ENCODE results near the gene F2RL1. TPM values are rescaled to one million over a fixed set of nuclear protein-coding genes. Genes with fewer than 3 reads are reported as not detected.
"Not testable (repeated sequence)": the region's sequence is repeated elsewhere in the genome, so short reads cannot be mapped to it uniquely, and the experiment has no call there.

F2RL1 gene
- total RNA-seq, 2 experiments from 2014 or later = 1.8 to 2.2 TPM

DNA sequence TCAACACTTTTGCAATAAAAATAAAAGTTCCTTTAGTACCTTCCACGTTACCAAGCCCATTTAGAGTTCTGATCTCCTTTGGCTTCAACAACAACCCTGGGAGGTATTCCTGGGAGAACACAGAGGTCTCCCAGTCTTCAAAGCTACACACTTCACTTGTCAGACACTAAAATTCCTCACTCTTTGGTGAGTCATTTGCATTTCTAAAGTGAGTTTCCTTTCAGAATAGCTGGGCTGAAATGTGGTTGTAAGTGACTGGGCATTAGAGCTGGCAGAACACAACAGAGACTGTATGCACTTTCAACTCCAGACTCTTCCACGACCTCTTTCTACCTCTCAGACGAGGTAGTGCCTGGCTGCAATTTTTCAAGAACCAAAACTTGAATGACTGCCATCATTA, 11.5 kb upstream of the F2RL1 start:
- Mint-ChIP-seq H3K4me3 (no peak overlapping the region), H3K9me3 (no peaks in the 10 kb centered on the region), H3K4me1 (ENCODE audit: low read depth) (no peaks in the 10 kb centered on the region), H3K27me3 (peaks cover 2% of the 10 kb centered on the region), H3K36me3 (ENCODE audit: low read depth) (no peaks in the 10 kb centered on the region), H3K27ac (no peak overlapping the region)
- intact Hi-C loops (cut with micrococcal nuclease) = no loop called here
- TF ChIP-seq, protein P1, sequence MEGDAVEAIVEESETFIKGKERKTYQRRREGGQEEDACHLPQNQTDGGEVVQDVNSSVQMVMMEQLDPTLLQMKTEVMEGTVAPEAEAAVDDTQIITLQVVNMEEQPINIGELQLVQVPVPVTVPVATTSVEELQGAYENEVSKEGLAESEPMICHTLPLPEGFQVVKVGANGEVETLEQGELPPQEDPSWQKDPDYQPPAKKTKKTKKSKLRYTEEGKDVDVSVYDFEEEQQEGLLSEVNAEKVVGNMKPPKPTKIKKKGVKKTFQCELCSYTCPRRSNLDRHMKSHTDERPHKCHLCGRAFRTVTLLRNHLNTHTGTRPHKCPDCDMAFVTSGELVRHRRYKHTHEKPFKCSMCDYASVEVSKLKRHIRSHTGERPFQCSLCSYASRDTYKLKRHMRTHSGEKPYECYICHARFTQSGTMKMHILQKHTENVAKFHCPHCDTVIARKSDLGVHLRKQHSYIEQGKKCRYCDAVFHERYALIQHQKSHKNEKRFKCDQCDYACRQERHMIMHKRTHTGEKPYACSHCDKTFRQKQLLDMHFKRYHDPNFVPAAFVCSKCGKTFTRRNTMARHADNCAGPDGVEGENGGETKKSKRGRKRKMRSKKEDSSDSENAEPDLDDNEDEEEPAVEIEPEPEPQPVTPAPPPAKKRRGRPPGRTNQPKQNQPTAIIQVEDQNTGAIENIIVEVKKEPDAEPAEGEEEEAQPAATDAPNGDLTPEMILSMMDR (IDR thresholded peaks at IDR 0.05) = no peak
- ChIA-PET POLR2A (interaction anchor here (0.8 kb wide), 1 partner anchor 11 kb away, joined by 3 read pairs; no protein-coding TSS in a partner anchor), CTCF (no interaction called here)
- ATAC-seq = no peak
- DNase-seq = no peak

DNA sequence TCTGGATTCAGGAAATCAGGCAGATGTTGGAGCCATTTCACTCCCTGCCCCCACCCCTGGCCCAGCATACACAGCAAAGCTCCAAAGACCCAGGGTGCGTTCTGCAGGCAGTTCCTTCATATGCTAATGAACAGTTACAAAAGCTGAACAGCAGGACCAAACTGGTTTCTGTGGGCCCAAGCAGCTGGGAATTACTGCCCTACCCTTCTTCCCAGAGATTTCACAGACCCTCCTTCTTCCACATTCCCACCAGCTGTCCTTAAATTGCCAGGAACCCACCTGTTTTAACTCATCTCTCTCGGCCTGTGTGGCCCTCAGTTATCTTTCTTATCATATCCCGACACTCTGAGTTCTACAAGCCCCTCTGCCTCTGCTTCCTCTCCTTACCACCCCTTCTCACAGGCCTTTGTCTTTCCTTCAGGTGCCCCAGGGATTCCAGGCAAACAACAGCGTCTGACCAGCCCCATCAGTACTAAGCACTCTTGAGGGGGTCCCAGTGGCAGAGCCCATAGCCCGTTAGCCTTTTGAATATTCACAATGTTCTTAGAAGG, 10.6 kb upstream of the F2RL1 start:
- H3K27ac Mint-ChIP-seq = no peak overlapping the region
- POLR2A ChIA-PET = no interaction called here

DNA sequence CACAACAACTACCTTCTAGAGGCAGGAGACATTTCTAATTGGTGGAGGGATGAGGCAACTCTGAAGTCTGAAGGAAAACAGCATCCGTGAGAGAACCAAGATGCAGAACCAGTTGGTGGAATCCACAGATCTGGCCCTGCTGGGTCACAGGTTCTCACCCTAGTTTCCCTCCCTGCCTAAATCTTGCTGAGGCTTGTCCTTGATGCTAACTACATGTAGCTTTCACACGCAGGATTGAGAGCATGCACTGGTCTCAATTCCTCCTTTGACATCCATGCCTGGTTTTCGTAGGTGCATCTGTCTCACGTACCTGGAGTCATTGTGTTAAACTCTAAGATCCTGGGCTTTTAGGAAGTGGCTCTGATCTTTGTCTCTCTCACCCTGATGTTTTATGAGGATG, 9.7 kb upstream of the F2RL1 start:
- ATAC-seq (no peak), DNase-seq (no peak)
- CTCF ChIA-PET = interaction anchor here (1.1 kb wide), 1 partner anchor 8 kb away, joined by 3 read pairs; no protein-coding TSS in a partner anchor
- POLR2A ChIA-PET = no interaction called here
- peaks cover under 1% of the 10 kb centered on the region for H3K4me1 Mint-ChIP-seq (ENCODE audit: low read depth)
- no peak overlapping the region for H3K4me3 Mint-ChIP-seq
- no peaks in the 10 kb centered on the region for H3K9me3 Mint-ChIP-seq
- H3K36me3 Mint-ChIP-seq (ENCODE audit: low read depth) = no peaks in the 10 kb centered on the region
- TF ChIP-seq, protein P1 (IDR thresholded peaks at IDR 0.05) = no peak
- peaks cover under 1% of the 10 kb centered on the region for H3K27me3 Mint-ChIP-seq
- intact Hi-C loops (cut with micrococcal nuclease) = no loop called here
- H3K27ac Mint-ChIP-seq = no peak overlapping the region

More for the DNA sequence above, 10.6 kb upstream of the F2RL1 start:
- ATAC-seq (no peak), DNase-seq (no peak)
- Mint-ChIP-seq H3K27me3 (peaks cover under 1% of the 10 kb centered on the region), H3K36me3 (ENCODE audit: low read depth) (no peaks in the 10 kb centered on the region), H3K9me3 (no peaks in the 10 kb centered on the region), H3K4me3 (no peak overlapping the region), H3K4me1 (ENCODE audit: low read depth) (no peaks in the 10 kb centered on the region)
- intact Hi-C loops (cut with micrococcal nuclease) = no loop called here
- CTCF ChIA-PET = interaction anchor here (0.6 to 1.1 kb wide), 2 partner anchors 9 to 34 kb away, joined by 3 read pairs; no protein-coding TSS in a partner anchor
- TF ChIP-seq, protein P1 (IDR thresholded peaks at IDR 0.05) = no peak

DNA sequence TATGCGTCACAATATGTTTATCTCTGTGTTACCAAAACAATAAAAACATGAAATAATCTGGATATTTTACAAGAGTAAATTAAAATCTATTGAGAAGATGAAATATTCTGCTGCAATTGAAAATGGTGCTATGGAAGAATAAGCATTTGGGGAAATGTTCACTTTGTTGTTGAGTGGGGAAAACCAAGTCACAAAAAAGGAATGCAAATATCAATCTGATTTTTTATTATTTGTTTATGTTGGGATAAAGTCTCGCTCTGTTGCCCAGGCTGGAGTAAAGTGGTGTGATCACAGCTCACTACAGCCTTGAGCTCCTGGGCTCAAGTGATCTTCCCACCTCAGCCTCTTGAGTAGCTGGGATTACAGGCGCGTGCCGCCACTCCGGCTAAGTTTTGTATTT, 8.6 kb upstream of the F2RL1 start:
- peaks cover 3% of the 10 kb centered on the region for H3K4me1 Mint-ChIP-seq (ENCODE audit: low read depth)
- no peak overlapping the region for H3K4me3 Mint-ChIP-seq
- intact Hi-C loops (cut with micrococcal nuclease) = no loop called here
- ATAC-seq (no peak), DNase-seq (no peak)
- peaks cover 3% of the 10 kb centered on the region for H3K27me3 Mint-ChIP-seq
- ChIA-PET CTCF (no interaction called here), POLR2A (no interaction called here)
- H3K27ac Mint-ChIP-seq = no peak overlapping the region
- TF ChIP-seq, protein P1 (IDR thresholded peaks at IDR 0.05) = no peak
- H3K9me3 Mint-ChIP-seq = no peaks in the 10 kb centered on the region
- H3K36me3 Mint-ChIP-seq (ENCODE audit: low read depth) = no peaks in the 10 kb centered on the region

DNA sequence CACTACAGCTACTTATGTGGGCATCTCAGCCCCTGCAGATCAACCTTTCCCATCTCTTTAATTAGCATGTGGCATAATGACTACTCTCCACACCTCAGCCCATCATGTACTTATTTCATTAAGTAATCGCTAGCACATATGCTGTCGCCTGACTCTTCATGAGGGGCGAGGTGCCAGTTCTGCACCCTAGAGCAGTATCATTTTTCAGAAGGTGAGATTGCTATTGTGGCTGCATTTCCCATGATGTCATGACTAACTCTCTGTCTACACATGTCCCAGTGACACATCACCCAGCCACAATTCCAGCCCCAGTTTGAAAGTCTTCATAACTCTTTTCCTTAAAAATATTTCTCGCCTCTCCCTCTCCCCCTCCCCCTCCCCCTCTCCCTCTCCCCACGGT, 7.6 kb upstream of the F2RL1 start:
- ChIA-PET POLR2A (no interaction called here), CTCF (no interaction called here)
- H3K9me3 Mint-ChIP-seq = no peaks in the 10 kb centered on the region
- H3K27ac Mint-ChIP-seq = no peak overlapping the region
- peaks cover 3% of the 10 kb centered on the region for H3K4me1 Mint-ChIP-seq (ENCODE audit: low read depth)
- peaks cover 6% of the 10 kb centered on the region for H3K27me3 Mint-ChIP-seq
- no peaks in the 10 kb centered on the region for H3K36me3 Mint-ChIP-seq (ENCODE audit: low read depth)
- intact Hi-C loops (cut with micrococcal nuclease) = no loop called here
- DNase-seq = no peak
- TF ChIP-seq, protein P1 (IDR thresholded peaks at IDR 0.05) = no peak
- ATAC-seq = no peak
- H3K4me3 Mint-ChIP-seq = no peak overlapping the region

DNA sequence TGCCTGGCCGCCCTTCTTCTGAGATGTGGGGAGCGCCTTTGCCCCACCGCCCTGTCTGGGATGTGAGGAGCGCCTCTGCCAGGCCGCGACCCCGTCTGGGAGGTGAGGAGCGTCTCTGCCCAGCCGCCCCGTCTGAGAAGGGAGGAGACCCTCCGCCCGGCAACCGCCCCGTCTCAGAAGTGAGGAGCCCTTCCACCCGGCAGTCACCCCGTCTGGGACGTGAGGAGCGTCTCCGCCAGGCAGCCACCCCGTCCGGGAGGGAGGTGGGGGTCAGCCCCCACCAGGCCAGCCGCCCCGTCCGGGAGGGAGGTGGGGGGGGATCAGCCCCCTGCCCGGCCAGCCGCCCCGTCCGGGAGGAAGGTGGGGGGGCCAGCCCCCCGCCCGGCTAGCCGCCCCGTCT, 6.6 kb upstream of the F2RL1 start:
- DNase-seq; CTCF ChIA-PET; H3K4me1 Mint-ChIP-seq (ENCODE audit: low read depth); H3K9me3 Mint-ChIP-seq; intact Hi-C loops (cut with micrococcal nuclease); POLR2A ChIA-PET; ATAC-seq; H3K4me3 Mint-ChIP-seq; H3K27ac Mint-ChIP-seq; H3K36me3 Mint-ChIP-seq (ENCODE audit: low read depth): not testable (repeated sequence)
- H3K27me3 Mint-ChIP-seq = peaks cover 12% of the 10 kb centered on the region

All from activated CD8-positive, alpha-beta T cell treated with anti-CD3 and anti-CD28 coated beads for 36 hours (primary cell).